NB4 (cell line): ENCODE data around the gene CREB3L2.
"Not testable (repeated sequence)": the region's sequence is repeated elsewhere in the genome, so short reads cannot be mapped to it uniquely, and the experiment has no call there.

ENCODE experiments used
- CTCF ChIP-seq: IDR thresholded peaks from one replicate; pipeline ENCODE4 v1.5.1; 2012; ENCODE audit warnings: low read depth, low read length
- MAX ChIP-seq: IDR thresholded peaks from 2 replicates; pipeline ENCODE4 v1.6.1; 2011; ENCODE audit warnings: low read depth, low read length

DNA sequence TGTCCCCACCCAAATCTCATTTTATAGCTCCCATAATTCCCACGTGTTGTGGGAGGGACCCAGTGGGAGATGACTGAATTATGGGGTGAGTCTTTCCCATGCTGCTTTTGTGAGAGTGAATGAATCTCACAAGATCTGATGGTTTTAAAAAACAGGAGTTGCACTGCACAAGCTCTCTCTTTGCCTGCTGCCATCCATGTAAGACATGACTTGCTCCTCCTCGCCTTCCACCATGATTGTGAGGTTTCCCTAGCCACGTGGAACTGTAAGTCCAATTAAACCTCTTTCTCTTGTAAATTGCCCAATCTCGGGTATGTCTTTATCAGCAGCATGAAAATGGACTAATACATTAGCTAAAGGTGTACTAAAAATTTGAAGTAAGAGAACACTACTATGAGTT lies 95.2 kb downstream of the CREB3L2 start:
- TF ChIP-seq CTCF, MAX: not testable (repeated sequence)
